K562 (cell line): ENCODE results near the gene PNKD. TPM values are rescaled to one million over a fixed set of nuclear protein-coding genes. Genes with fewer than 3 reads are reported as not detected.

ENCODE experiments used
- ARID1B ChIP-seq: fragments of 450-650 bp; IDR thresholded peaks from 2 replicates; pipeline ENCODE4 v1.6.1; 2016; ENCODE audit warnings: antibody characterized with exemption, mild to moderate bottlenecking, inconsistent platforms
- E2F1 ChIP-seq: sonication (generic); formaldehyde crosslinking; IDR thresholded peaks from 2 replicates; pipeline ENCODE4 v1.8.1; 2023; ENCODE audit warnings: mild to moderate bottlenecking, missing genetic modification reagents, moderate library complexity
- ETS1 ChIP-seq: conservative IDR thresholded peaks from 2 replicates; pipeline ENCODE4 v1.6.1; 2011; ENCODE audit warnings: low read depth, mild to moderate bottlenecking, low read length; ENCODE audit not compliant: control insufficient read depth
- LCOR ChIP-seq: sonication (generic); formaldehyde crosslinking; IDR thresholded peaks from 2 replicates; pipeline ENCODE4 v1.8.0; 2022; ENCODE audit warnings: mild to moderate bottlenecking, missing genetic modification reagents
- MCM3 ChIP-seq: fragments of 450-650 bp; IDR thresholded peaks from 2 replicates; pipeline ENCODE4 v1.6.1; 2016
- MECOM ChIP-seq: fragments of 250-450 bp; sonication (Bioruptor Pico); IDR thresholded peaks from 2 replicates; pipeline ENCODE4 v1.8.0; 2022; ENCODE audit warnings: inconsistent platforms
- MTA2 ChIP-seq: fragments of 450-650 bp; IDR thresholded peaks from 2 replicates; pipeline ENCODE4 v1.6.1; 2016; ENCODE audit warnings: low read depth
- RBFOX2 ChIP-seq: fragments of 200-400 bp; formaldehyde crosslinking; IDR thresholded peaks from 2 replicates; pipeline ENCODE4 v1.6.1; 2017; ENCODE audit warnings: low read depth, mild to moderate bottlenecking, low read length, moderate library complexity
- ZNF239 ChIP-seq: fragments of 250-450 bp; sonication (Bioruptor Pico); IDR thresholded peaks from 2 replicates; pipeline ENCODE4 v1.4.0; 2020; ENCODE audit warnings: mild to moderate bottlenecking
- ZNF398 ChIP-seq: fragments of 250-450 bp; sonication (Bioruptor Pico); IDR thresholded peaks from 2 replicates; pipeline ENCODE4 v1.8.0; 2021; ENCODE audit warnings: moderate library complexity, mild to moderate bottlenecking, inconsistent platforms
- polyA plus RNA-seq, 8 experiments: library from polyadenylated mRNA; depleted of rRNA in 4 of 8; stranded (reverse) in 5 of 8; unstranded in 3 of 8; fragments of >200 nt; fragmentation: Nextera tagmentation in 2 of 8; fragmentation: Illumina TruSeq in 1 of 8; extraction: Ambion mirVana in 2 of 8; extraction: Trizol in 1 of 8; gene quantifications; 2 replicates each; pipeline versions ENCODE4 v1.2.1 to v1.2.3, GENCODE V29; 2011 to 2014; ENCODE audit warnings: inconsistent platforms in 1 of 8, missing spikeins in 1 of 8
- total RNA-seq, 7 experiments: library from RNA; depleted of rRNA in 6 of 7; stranded (reverse); fragments of >200 nt in 6 of 7; fragmentation: Illumina TruSeq in 2 of 7; extraction: Trizol in 2 of 7; gene quantifications; 2 replicates each; pipeline versions ENCODE4 v1.2.1 to v1.2.3, GENCODE V29; 2011 to 2021; ENCODE audit warnings: low replicate concordance in 1 of 7
- TF ChIP-seq, protein P1 (sequence below), 2 experiments: fragments of 450-650 bp; formaldehyde crosslinking in 1 of 2; IDR thresholded peaks; 2 replicates each; pipeline versions ENCODE4 v1.4.0 to v1.6.1; 2014 to 2020; ENCODE audit warnings: mild to moderate bottlenecking in 2 of 2, borderline replicate concordance in 1 of 2, low read depth in 1 of 2
- TF ChIP-seq, protein P2 (sequence below): fragments of 200-800 bp; sonication (Bioruptor generic); IDR thresholded peaks from 2 replicates; pipeline ENCODE4 v1.6.1; 2017; ENCODE audit warnings: missing genetic modification characterization, missing compliant biosample characterization

The PNKD gene
- total and polyA plus RNA-seq, 9 of the 15 experiments (the other 6 are each of a cell fraction or from before 2014, with no cell fraction given): 26.0 to 105 (median 60.1) TPM

- TF ChIP-seq ZNF239 (no peak), RBFOX2 (peak; percentile 77), MTA2 (no peak), MCM3 (no peak), LCOR (CRISPR knock-in tag) (peak; percentile 85), ETS1 (peak; percentile 59; the same call in 1 of the 2 replicates), ARID1B (0 out of 2 replicates have a peak, but pooled peaks have one; percentile 27), E2F1 (peak; percentile 78; the same call in 1 of the 2 replicates), ZNF398 (no peak), MECOM (CRISPR knock-in tag) (no peak)
- TF ChIP-seq, protein P1, sequence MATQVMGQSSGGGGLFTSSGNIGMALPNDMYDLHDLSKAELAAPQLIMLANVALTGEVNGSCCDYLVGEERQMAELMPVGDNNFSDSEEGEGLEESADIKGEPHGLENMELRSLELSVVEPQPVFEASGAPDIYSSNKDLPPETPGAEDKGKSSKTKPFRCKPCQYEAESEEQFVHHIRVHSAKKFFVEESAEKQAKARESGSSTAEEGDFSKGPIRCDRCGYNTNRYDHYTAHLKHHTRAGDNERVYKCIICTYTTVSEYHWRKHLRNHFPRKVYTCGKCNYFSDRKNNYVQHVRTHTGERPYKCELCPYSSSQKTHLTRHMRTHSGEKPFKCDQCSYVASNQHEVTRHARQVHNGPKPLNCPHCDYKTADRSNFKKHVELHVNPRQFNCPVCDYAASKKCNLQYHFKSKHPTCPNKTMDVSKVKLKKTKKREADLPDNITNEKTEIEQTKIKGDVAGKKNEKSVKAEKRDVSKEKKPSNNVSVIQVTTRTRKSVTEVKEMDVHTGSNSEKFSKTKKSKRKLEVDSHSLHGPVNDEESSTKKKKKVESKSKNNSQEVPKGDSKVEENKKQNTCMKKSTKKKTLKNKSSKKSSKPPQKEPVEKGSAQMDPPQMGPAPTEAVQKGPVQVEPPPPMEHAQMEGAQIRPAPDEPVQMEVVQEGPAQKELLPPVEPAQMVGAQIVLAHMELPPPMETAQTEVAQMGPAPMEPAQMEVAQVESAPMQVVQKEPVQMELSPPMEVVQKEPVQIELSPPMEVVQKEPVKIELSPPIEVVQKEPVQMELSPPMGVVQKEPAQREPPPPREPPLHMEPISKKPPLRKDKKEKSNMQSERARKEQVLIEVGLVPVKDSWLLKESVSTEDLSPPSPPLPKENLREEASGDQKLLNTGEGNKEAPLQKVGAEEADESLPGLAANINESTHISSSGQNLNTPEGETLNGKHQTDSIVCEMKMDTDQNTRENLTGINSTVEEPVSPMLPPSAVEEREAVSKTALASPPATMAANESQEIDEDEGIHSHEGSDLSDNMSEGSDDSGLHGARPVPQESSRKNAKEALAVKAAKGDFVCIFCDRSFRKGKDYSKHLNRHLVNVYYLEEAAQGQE (IDR thresholded peaks at IDR 0.05; ENCODE audit: borderline replicate concordance): peak; percentile 76
- TF ChIP-seq, protein P1 (CRISPR knock-in tag; IDR thresholded peaks at IDR 0.05; ENCODE audit: low read depth): no peak
- TF ChIP-seq, protein P2, sequence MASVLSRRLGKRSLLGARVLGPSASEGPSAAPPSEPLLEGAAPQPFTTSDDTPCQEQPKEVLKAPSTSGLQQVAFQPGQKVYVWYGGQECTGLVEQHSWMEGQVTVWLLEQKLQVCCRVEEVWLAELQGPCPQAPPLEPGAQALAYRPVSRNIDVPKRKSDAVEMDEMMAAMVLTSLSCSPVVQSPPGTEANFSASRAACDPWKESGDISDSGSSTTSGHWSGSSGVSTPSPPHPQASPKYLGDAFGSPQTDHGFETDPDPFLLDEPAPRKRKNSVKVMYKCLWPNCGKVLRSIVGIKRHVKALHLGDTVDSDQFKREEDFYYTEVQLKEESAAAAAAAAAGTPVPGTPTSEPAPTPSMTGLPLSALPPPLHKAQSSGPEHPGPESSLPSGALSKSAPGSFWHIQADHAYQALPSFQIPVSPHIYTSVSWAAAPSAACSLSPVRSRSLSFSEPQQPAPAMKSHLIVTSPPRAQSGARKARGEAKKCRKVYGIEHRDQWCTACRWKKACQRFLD: no peak
Measured at GRCh38 chr2:218395826-218396687, 125.7 kb downstream of the PNKD start (continued).
